AG04450 (cell line): ENCODE measurements around the gene RGSL1. TPM values are rescaled to one million over a fixed set of nuclear protein-coding genes. Genes with fewer than 3 reads are reported as not detected.

Experiments
- CTCF ChIA-PET: fragments of 300-600, 350-600 bp; formaldehyde crosslinking; extraction: SDS; loops from one replicate; lab custom pipeline; 2022; ENCODE audit warnings: antibody characterized with exemption, inconsistent platforms; lab: Charles Lee
- POLR2A ChIA-PET: fragments of 350-600 bp; formaldehyde crosslinking; extraction: SDS; loops from one replicate; lab custom pipeline; 2021; ENCODE audit warnings: antibody characterized with exemption, inconsistent platforms; lab: Yijun Ruan, JAX
- DNase-seq: peaks from one replicate; pipeline ENCODE4 v3.0.0-alpha.2; 2011; ENCODE audit warnings: low read depth, low spot score
- H3K27ac ChIP-seq: one replicate; pipeline ENCODE4 v1.5.1; 2012; ENCODE audit warnings: low read depth, low read length, control low read depth
- H3K27me3 ChIP-seq: one replicate; pipeline ENCODE4 v1.6.0; 2012; ENCODE audit warnings: low read length; ENCODE audit not compliant: control insufficient read depth, insufficient read depth
- H3K4me3 ChIP-seq: 2 replicates; pipeline ENCODE4 v1.5.1; 2011; ENCODE audit warnings: mild to moderate bottlenecking, low read depth, low read length, control low read depth
- H3K9me3 ChIP-seq: 2 replicates; pipeline ENCODE4 v1.5.1; 2012; ENCODE audit warnings: low read length; ENCODE audit not compliant: control insufficient read depth, insufficient read depth
- CTCF ChIP-seq: IDR thresholded peaks from 2 replicates; pipeline ENCODE4 v1.5.1; 2011; ENCODE audit warnings: low read depth, low read length, control low read depth, inconsistent platforms
- polyA plus RNA-seq: library from polyadenylated mRNA; depleted of rRNA; stranded (reverse); fragments of >200 nt; gene quantifications from 2 replicates; pipeline ENCODE4 v1.2.3, GENCODE V29; 2011

Gene RGSL1
- polyA plus RNA-seq, 1 experiment: not detected

- H3K27ac ChIP-seq: no peak overlapping the region
- H3K27me3 ChIP-seq: peaks cover 10% of the 10 kb centered on the region
- TF ChIP-seq CTCF: no peak
- CTCF ChIA-PET: no interaction called here
- no peak for DNase-seq
- H3K9me3 ChIP-seq: no peaks in the 10 kb centered on the region
- POLR2A ChIA-PET: no interaction called here
- no peak overlapping the region for H3K4me3 ChIP-seq
These were observed 110.5 kb downstream of the RGSL1 start for GRCh38 chr1:182560392-182560984.

- POLR2A ChIA-PET: no interaction called here
- DNase-seq: no peak
- CTCF ChIA-PET: interaction anchor here (1.1 kb wide), 1 partner anchor 34 kb away, joined by 3 read pairs; no protein-coding TSS in a partner anchor
These were observed 111.5 kb downstream of the RGSL1 start for GRCh38 chr1:182561456-182561855.

GRCh38 chr1:182563095-182563494 is 113.1 kb downstream of the RGSL1 start:
- Histone ChIP-seq H3K9me3 (no peaks in the 10 kb centered on the region), H3K4me3 (no peak overlapping the region), H3K27me3 (peaks cover 5% of the 10 kb centered on the region), H3K27ac (no peak overlapping the region)
- ChIA-PET POLR2A (no interaction called here), CTCF (no interaction called here)
- no peak for DNase-seq
- no peak for TF ChIP-seq CTCF

More at GRCh38 chr1:182561456-182561855, 111.5 kb downstream of the RGSL1 start:
- peaks cover 10% of the 10 kb centered on the region for H3K27me3 ChIP-seq
- H3K27ac ChIP-seq: no peak overlapping the region
- H3K4me3 ChIP-seq: no peak overlapping the region
- H3K9me3 ChIP-seq: no peaks in the 10 kb centered on the region
- TF ChIP-seq CTCF: no peak

GRCh38 chr1:182564406-182565004 is 114.6 kb downstream of the RGSL1 start:
- Histone ChIP-seq H3K9me3 (no peaks in the 10 kb centered on the region), H3K4me3 (no peak overlapping the region), H3K27me3 (peaks cover 2% of the 10 kb centered on the region), H3K27ac (no peak overlapping the region)
- no peak for TF ChIP-seq CTCF
- CTCF ChIA-PET: interaction anchor here (0.9 kb wide), 1 partner anchor 32 kb away, joined by 3 read pairs; no protein-coding TSS in a partner anchor
- DNase-seq: no peak
- POLR2A ChIA-PET: no interaction called here

- no peak for TF ChIP-seq CTCF
- DNase-seq: no peak
- Histone ChIP-seq H3K4me3 (no peak overlapping the region), H3K9me3 (no peaks in the 10 kb centered on the region), H3K27ac (no peak overlapping the region), H3K27me3 (no peaks in the 10 kb centered on the region)
- ChIA-PET CTCF (no interaction called here), POLR2A (no interaction called here)
These were observed 115.6 kb downstream of the RGSL1 start for GRCh38 chr1:182565537-182565936.
